IMR-90 (cell line): ENCODE results near the gene MCUB. TPM values are rescaled to one million over a fixed set of nuclear protein-coding genes. Genes with fewer than 3 reads are reported as not detected.

ENCODE experiments used
- ATAC-seq: fragments of 200-7000 bp; cut with Tn5 transposase; 2 replicates; pipeline ENCODE4 v1.9.1; 2020; ENCODE audit warnings: low read depth, mild to moderate bottlenecking, moderate library complexity
- BruUV-seq: library from RNA; stranded (reverse); fragments of 400-500 nt; replicated peaks from 2 replicates; lab custom pipeline; 2021; lab: Mats Ljungman, UMichigan
- CTCF ChIA-PET: fragments of 300-600 bp; formaldehyde crosslinking; extraction: SDS; loops from one replicate; lab custom pipeline; 2021; ENCODE audit warnings: antibody characterized with exemption; lab: Yijun Ruan, JAX
- POLR2A ChIA-PET: fragments of 300-600 bp; sonication (Branson Sonifier 250); formaldehyde crosslinking; loops from one replicate; lab custom pipeline; 2022; ENCODE audit warnings: antibody characterized with exemption; ENCODE audit not compliant: unreplicated experiment; lab: Charles Lee
- DNase-seq: peaks from one replicate; pipeline ENCODE4 v3.0.0; 2013
- H2AFZ ChIP-seq: replicated peaks from 2 replicates; pipeline ENCODE3; 2013; ENCODE audit warnings: low read length, mild to moderate bottlenecking; ENCODE audit not compliant: poor library complexity
- H2AK5ac ChIP-seq: 2 replicates; pipeline ENCODE4 v1.6.1; 2013; ENCODE audit warnings: low read depth, low read length, inconsistent platforms
- H2AK9ac ChIP-seq: replicated peaks from 2 replicates; pipeline ENCODE3; 2013; ENCODE audit warnings: mild to moderate bottlenecking, low read depth, low read length, moderate library complexity; ENCODE audit not compliant: poor library complexity
- H2BK120ac ChIP-seq: 2 replicates; pipeline ENCODE4 v1.6.1; 2013; ENCODE audit warnings: low read depth, low read length, inconsistent platforms
- H2BK15ac ChIP-seq: 3 replicates; pipeline ENCODE4 v1.6.1; 2013; ENCODE audit warnings: low read depth, low read length, inconsistent platforms
- H2BK20ac ChIP-seq: 2 replicates; pipeline ENCODE4 v1.6.1; 2013; ENCODE audit warnings: low read depth, mild to moderate bottlenecking, inconsistent platforms, low read length, moderate library complexity
- H2BK5ac ChIP-seq: 2 replicates; pipeline ENCODE4 v1.6.1; 2013; ENCODE audit warnings: mild to moderate bottlenecking, low read depth, low read length, inconsistent platforms; ENCODE audit not compliant: poor library complexity, severe bottlenecking
- H3K14ac ChIP-seq: replicated peaks from 2 replicates; pipeline ENCODE4 v1.6.1; 2013; ENCODE audit warnings: low read depth, low read length, inconsistent platforms
- H3K18ac ChIP-seq: 2 replicates; pipeline ENCODE4 v1.6.1; 2013; ENCODE audit warnings: low read depth, low read length, control low read depth
- H3K23ac ChIP-seq: 2 replicates; pipeline ENCODE4 v1.6.1; 2013; ENCODE audit warnings: low read depth, low read length, inconsistent platforms
- H3K27ac ChIP-seq: 2 replicates; pipeline ENCODE4 v1.5.1; 2013; ENCODE audit warnings: mild to moderate bottlenecking, control low read depth, low read length; ENCODE audit not compliant: insufficient read depth
- H3K27me3 ChIP-seq: 2 replicates; pipeline ENCODE4 v1.6.1; 2013; ENCODE audit warnings: low read length; ENCODE audit not compliant: control insufficient read depth, insufficient read depth
- H3K36me3 ChIP-seq: 2 replicates; pipeline ENCODE4 v1.6.1; 2013; ENCODE audit warnings: low read length, mixed read lengths; ENCODE audit not compliant: control insufficient read depth, insufficient read depth
- H3K4ac ChIP-seq: 2 replicates; pipeline ENCODE4 v1.6.1; 2013; ENCODE audit warnings: low read depth, low read length, inconsistent platforms
- H3K4me1 ChIP-seq: 2 replicates; pipeline ENCODE4 v1.6.1; 2013; ENCODE audit warnings: low read length, mixed read lengths; ENCODE audit not compliant: control insufficient read depth, insufficient read depth
- H3K4me2 ChIP-seq: 2 replicates; pipeline ENCODE4 v1.6.1; 2013; ENCODE audit warnings: low read depth, mild to moderate bottlenecking, control low read depth, low read length, moderate library complexity
- H3K4me3 ChIP-seq: 2 replicates; pipeline ENCODE4 v1.5.1; 2013; ENCODE audit warnings: low read depth, mild to moderate bottlenecking, control low read depth, low read length, moderate library complexity; ENCODE audit not compliant: insufficient read depth
- H3K56ac ChIP-seq: 2 replicates; pipeline ENCODE4 v1.6.1; 2013; ENCODE audit warnings: low read length, inconsistent platforms; ENCODE audit not compliant: insufficient read depth; ENCODE audit errors: extremely low read depth
- H3K79me1 ChIP-seq, 2 experiments: 2 replicates each; pipeline ENCODE4 v1.6.1; 2013; ENCODE audit warnings: low read length in 2 of 2, inconsistent platforms in 1 of 2, low read depth in 1 of 2
- H3K9ac ChIP-seq: 2 replicates; pipeline ENCODE4 v1.6.1; 2013; ENCODE audit warnings: low read depth, low read length, control low read depth
- H3K9me1 ChIP-seq: 2 replicates; pipeline ENCODE4 v1.6.1; 2013; ENCODE audit warnings: low read length, inconsistent platforms; ENCODE audit not compliant: insufficient read depth
- H3K9me3 ChIP-seq: 2 replicates; pipeline ENCODE4 v1.6.1; 2013; ENCODE audit warnings: low read length; ENCODE audit not compliant: control insufficient read depth, insufficient read depth
- H4K20me1 ChIP-seq: 2 replicates; pipeline ENCODE4 v1.6.1; 2013; ENCODE audit warnings: low read length, inconsistent platforms; ENCODE audit not compliant: insufficient read depth
- H4K5ac ChIP-seq: 2 replicates; pipeline ENCODE4 v1.6.1; 2013; ENCODE audit warnings: mild to moderate bottlenecking, low read depth, low read length, control low read depth
- H4K8ac ChIP-seq, 2 experiments: 2 replicates each; pipeline ENCODE4 v1.6.1; 2013; ENCODE audit warnings: low read depth in 2 of 2, low read length in 2 of 2, control low read depth in 1 of 2, inconsistent platforms in 1 of 2
- H4K91ac ChIP-seq: 2 replicates; pipeline ENCODE4 v1.6.1; 2013; ENCODE audit warnings: low read depth, low read length, inconsistent platforms; ENCODE audit not compliant: insufficient read depth
- FOS ChIP-seq: fragments of 150-350 bp; IDR thresholded peaks from 2 replicates; pipeline ENCODE4 v1.6.1; 2016; ENCODE audit warnings: low read depth, low read length
- MXI1 ChIP-seq: IDR thresholded peaks from 2 replicates; pipeline ENCODE4 v1.6.1; 2012; ENCODE audit warnings: low read depth, mild to moderate bottlenecking, low read length, moderate library complexity, borderline replicate concordance
- NFE2L2 ChIP-seq: fragments of 150-350 bp; IDR thresholded peaks from 2 replicates; pipeline ENCODE4 v1.6.1; 2016; ENCODE audit warnings: low read depth, mild to moderate bottlenecking, low read length
- RCOR1 ChIP-seq: IDR thresholded peaks from 2 replicates; pipeline ENCODE4 v1.6.1; 2012; ENCODE audit warnings: mild to moderate bottlenecking, low read length, improper control_type of control experiment; ENCODE audit not compliant: insufficient replicate concordance
- SMC3 ChIP-seq: fragments of 150-350 bp; IDR thresholded peaks from 2 replicates; pipeline ENCODE4 v1.6.1; 2016; ENCODE audit warnings: low read depth, mild to moderate bottlenecking, antibody characterized with exemption, low read length, moderate library complexity
- WGBS, 2 experiments: methylation state at CpG; one replicate each; pipeline versions ENCODE4 v1.1.5 to v1.1.7; 2013; ENCODE audit warnings: missing lambda C conversion rate in 2 of 2; ENCODE audit not compliant: insufficient read length in 1 of 2; ENCODE audit errors: extremely low coverage in 2 of 2; 5-methylcytosine and 5-hydroxymethylcytosine counted together
- dilution Hi-C: fragments of 300-500 bp; cut with HindIII; formaldehyde crosslinking; loops from one replicate; pipeline ENCODE4 v1.14.3; 2018; ENCODE audit warnings: low sequenced_read_pairs; ENCODE audit not compliant: unreplicated experiment
- in situ Hi-C: fragments of 300-500 bp; cut with MboI; formaldehyde crosslinking; loops from 3 replicates; pipeline ENCODE4 v1.14.3; 2019; ENCODE audit warnings: low sequenced_read_pairs, inconsistent platforms, mixed read lengths
- intact Hi-C: fragments of 100-400 bp; cut with micrococcal nuclease; formaldehyde crosslinking; loops from 2 replicates; pipeline ENCODE4 v1.10.0; 2022
- polyA plus RNA-seq, 3 experiments: library from polyadenylated mRNA; depleted of rRNA; stranded (reverse); fragments of >200 nt; gene quantifications; 2 replicates each; pipeline ENCODE4 v1.2.3, GENCODE V29; 2012; ENCODE audit warnings: low replicate concordance in 1 of 3
- total RNA-seq: library from RNA; depleted of rRNA; stranded (reverse); fragments of >200 nt; gene quantifications from 2 replicates; pipeline ENCODE4 v1.2.3, GENCODE V29; 2012
- TF ChIP-seq, protein P1 (sequence below): fragments of 150-350 bp; IDR thresholded peaks from 2 replicates; pipeline ENCODE4 v1.6.1; 2016; ENCODE audit warnings: low read depth, mild to moderate bottlenecking, low read length, moderate library complexity, borderline replicate concordance

MCUB gene
- total and polyA plus RNA-seq, 2 of the 4 experiments (the other 2 are of a cell fraction): 18.5 to 20.4 TPM

- no CpG with 5 or more reads among the region's 2 CpGs for WGBS, 2 experiments
- Histone ChIP-seq H3K4me3 (no peak overlapping the region), H2BK15ac (no peak overlapping the region), H3K9me1 (no peaks in the 10 kb centered on the region), H2AK5ac (no peak overlapping the region), H3K4me1 (no peaks in the 10 kb centered on the region), H2BK5ac (no peak overlapping the region), H2BK20ac (no peak overlapping the region), H3K56ac (no peak overlapping the region), H4K91ac (no peak overlapping the region), H3K23ac (no peak overlapping the region), H2BK120ac (no peak overlapping the region), H3K9ac (no peak overlapping the region), H3K36me3 (no peaks in the 10 kb centered on the region), H3K4ac (no peak overlapping the region), H4K8ac (no peak overlapping the region), H2AFZ (no peak overlapping the region), H3K9me3 (no peaks in the 10 kb centered on the region), H3K27me3 (no peaks in the 10 kb centered on the region), H3K4me2 (no peak overlapping the region), H2AK9ac (no peak overlapping the region), H3K79me1 (no peaks in the 10 kb centered on the region; a peak in 1 of 4 replicates), H3K18ac (no peak overlapping the region), H3K27ac (no peak overlapping the region), H3K14ac (no peak overlapping the region), H4K20me1 (no peaks in the 10 kb centered on the region), H4K5ac (no peak overlapping the region)
- dilution Hi-C loops (no loop called here), in situ Hi-C loops (no loop called here), intact Hi-C loops (no loop called here)
- peak; percentile 47 for DNase-seq
- TF ChIP-seq NFE2L2 (no peak), FOS (0 out of 2 replicates have a peak, but pooled peaks have one; percentile 8), SMC3 (no peak), MXI1 (no peak), RCOR1 (no peak)
- TF ChIP-seq, protein P1, sequence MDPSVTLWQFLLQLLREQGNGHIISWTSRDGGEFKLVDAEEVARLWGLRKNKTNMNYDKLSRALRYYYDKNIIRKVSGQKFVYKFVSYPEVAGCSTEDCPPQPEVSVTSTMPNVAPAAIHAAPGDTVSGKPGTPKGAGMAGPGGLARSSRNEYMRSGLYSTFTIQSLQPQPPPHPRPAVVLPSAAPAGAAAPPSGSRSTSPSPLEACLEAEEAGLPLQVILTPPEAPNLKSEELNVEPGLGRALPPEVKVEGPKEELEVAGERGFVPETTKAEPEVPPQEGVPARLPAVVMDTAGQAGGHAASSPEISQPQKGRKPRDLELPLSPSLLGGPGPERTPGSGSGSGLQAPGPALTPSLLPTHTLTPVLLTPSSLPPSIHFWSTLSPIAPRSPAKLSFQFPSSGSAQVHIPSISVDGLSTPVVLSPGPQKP: no peak
- CTCF ChIA-PET: no interaction called here
- POLR2A ChIA-PET: no interaction called here
- ATAC-seq: peak; percentile 53
- no TSS peak for BruUV-seq
Measured at GRCh38 chr4:109576462-109576861, 16.4 kb downstream of the MCUB start.
